ENCODE data around the gene NAP1L4.

DNA sequence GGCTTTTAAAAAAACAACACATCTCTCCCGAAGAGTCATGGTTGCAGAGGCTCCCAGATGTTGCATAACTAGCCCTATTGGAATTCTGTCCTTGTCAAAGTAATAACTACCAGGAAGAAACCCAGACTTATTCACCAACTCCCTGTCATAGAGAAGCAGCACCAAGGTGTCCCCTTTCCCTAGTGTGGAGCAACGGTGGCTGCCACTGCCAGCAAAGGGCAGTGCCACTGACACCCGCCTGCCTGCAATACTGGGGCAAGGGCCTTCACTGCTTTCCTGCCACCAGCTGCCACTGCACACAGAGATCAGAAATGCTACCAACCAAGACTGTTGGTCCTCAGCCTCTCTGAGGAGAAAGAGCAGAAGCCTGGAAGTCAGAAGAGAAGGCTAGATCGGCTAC is 27.3 kb downstream of the NAP1L4 start:
- TF ChIP-seq EZH2 (optimal IDR thresholded peaks at IDR 0.05; ENCODE audit: low read depth, low read length): no peak
- TF ChIP-seq, protein P1, sequence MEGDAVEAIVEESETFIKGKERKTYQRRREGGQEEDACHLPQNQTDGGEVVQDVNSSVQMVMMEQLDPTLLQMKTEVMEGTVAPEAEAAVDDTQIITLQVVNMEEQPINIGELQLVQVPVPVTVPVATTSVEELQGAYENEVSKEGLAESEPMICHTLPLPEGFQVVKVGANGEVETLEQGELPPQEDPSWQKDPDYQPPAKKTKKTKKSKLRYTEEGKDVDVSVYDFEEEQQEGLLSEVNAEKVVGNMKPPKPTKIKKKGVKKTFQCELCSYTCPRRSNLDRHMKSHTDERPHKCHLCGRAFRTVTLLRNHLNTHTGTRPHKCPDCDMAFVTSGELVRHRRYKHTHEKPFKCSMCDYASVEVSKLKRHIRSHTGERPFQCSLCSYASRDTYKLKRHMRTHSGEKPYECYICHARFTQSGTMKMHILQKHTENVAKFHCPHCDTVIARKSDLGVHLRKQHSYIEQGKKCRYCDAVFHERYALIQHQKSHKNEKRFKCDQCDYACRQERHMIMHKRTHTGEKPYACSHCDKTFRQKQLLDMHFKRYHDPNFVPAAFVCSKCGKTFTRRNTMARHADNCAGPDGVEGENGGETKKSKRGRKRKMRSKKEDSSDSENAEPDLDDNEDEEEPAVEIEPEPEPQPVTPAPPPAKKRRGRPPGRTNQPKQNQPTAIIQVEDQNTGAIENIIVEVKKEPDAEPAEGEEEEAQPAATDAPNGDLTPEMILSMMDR (IDR thresholded peaks at IDR 0.05; ENCODE audit: low read length): no peak
- TF ChIP-seq EZH2phosphoT487 (IDR thresholded peaks at IDR 0.05; ENCODE audit: low read length): no peak
